Measurements from ENCODE around the gene HIKESHI. TPM values are rescaled to one million over a fixed set of nuclear protein-coding genes. Genes with fewer than 3 reads are reported as not detected.

Gene HIKESHI
- total RNA-seq, 1 donor from 2014 or later = 27.5 TPM

GRCh38 chr11:86374586-86374985 lies 72.5 kb downstream of the HIKESHI start, which contains the start of gene CCDC81:
TSS of gene CCDC81 (plus strand) at chr11:86374887. CDS start at chr11:86375164, 277 bp downstream.
- DNase-seq (ENCODE audit: low read depth) = no peak

- DNase-seq (ENCODE audit: low read depth) = no peak
Observed at GRCh38 chr11:86377972-86378371, 75.9 kb downstream of the HIKESHI start.

GRCh38 chr11:86380295-86381059 lies 78.4 kb downstream of the HIKESHI start:
- no peak for DNase-seq (ENCODE audit: low read depth)

GRCh38 chr11:86383041-86383955 lies 81.3 kb downstream of the HIKESHI start:
- no peak for DNase-seq (ENCODE audit: low read depth)

GRCh38 chr11:86386283-86386682 lies 84.2 kb downstream of the HIKESHI start:
- DNase-seq (ENCODE audit: low read depth) = no peak

- no peak for DNase-seq (ENCODE audit: low read depth)
Observed at GRCh38 chr11:86386746-86387145, 84.7 kb downstream of the HIKESHI start.

- peak; percentile 46 for DNase-seq (ENCODE audit: low read depth)
Observed at GRCh38 chr11:86388198-86388597, 86.2 kb downstream of the HIKESHI start.

GRCh38 chr11:86390487-86390886 lies 88.4 kb downstream of the HIKESHI start:
- DNase-seq (ENCODE audit: low read depth) = no peak

GRCh38 chr11:86395061-86395551 lies 93.1 kb downstream of the HIKESHI start:
- DNase-seq (ENCODE audit: low read depth) = peak; percentile 74

Other genes with a start within 250 kb of the HIKESHI start
- 580 and 632 TPM in 2 replicates for gene PICALM, start 233.2 kb upstream of the HIKESHI start, total RNA-seq
- gene EED, start 57.5 kb upstream of the HIKESHI start, total RNA-seq = 18.6 and 29.6 TPM in 2 replicates
- 0.17 and 0.50 TPM in 2 replicates for gene CCDC81, start 72.6 kb downstream of the HIKESHI start, total RNA-seq

Measured in renal cortical epithelial cell (primary cell).